ENCODE data around the gene PEX10.

PEX10 gene

DNA sequence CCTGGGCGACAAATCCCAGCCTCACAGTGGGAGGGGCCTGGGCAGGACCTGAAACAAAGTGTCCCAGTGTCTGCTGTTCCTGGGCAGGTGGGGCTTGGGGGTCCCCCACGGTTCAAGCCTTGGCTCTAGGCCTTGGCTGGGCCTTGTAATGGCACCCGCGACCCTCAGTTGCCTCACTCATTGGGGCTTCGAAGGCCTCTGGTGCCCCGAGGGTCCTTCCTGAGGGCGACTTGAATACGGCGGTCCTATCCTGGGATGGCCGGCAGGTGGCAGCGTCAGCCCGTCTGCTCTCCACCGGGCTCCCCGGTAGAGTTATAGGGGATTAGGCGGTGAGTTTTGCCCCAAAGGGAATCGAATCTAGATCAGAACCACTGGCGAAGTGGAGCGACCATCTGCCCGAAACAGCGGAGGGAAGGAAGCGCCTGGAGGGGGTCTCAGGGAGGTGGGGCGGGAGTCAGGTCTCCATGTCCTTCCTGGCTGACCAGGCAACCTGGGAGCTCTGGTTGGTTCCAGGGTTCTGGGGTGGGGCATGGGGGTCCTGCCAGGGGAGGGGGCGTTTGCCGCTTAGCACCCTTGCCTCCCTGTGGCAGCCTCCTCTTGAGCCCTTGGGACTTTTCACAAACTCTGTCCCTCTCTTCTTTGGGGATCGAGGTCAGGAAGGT, 2.1 kb upstream of the PEX10 start:
- peak; percentile 49 for DNase-seq (ENCODE audit: low read depth)
- TF ChIP-seq, protein P1, sequence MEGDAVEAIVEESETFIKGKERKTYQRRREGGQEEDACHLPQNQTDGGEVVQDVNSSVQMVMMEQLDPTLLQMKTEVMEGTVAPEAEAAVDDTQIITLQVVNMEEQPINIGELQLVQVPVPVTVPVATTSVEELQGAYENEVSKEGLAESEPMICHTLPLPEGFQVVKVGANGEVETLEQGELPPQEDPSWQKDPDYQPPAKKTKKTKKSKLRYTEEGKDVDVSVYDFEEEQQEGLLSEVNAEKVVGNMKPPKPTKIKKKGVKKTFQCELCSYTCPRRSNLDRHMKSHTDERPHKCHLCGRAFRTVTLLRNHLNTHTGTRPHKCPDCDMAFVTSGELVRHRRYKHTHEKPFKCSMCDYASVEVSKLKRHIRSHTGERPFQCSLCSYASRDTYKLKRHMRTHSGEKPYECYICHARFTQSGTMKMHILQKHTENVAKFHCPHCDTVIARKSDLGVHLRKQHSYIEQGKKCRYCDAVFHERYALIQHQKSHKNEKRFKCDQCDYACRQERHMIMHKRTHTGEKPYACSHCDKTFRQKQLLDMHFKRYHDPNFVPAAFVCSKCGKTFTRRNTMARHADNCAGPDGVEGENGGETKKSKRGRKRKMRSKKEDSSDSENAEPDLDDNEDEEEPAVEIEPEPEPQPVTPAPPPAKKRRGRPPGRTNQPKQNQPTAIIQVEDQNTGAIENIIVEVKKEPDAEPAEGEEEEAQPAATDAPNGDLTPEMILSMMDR (conservative IDR thresholded peaks at IDR 0.05; ENCODE audit: control insufficient read depth, insufficient read depth, low read depth, low read length) = peak; percentile 79
- no peak overlapping the region for H3K4me3 ChIP-seq (ENCODE audit: control insufficient read depth, low read depth, low read length)

DNA sequence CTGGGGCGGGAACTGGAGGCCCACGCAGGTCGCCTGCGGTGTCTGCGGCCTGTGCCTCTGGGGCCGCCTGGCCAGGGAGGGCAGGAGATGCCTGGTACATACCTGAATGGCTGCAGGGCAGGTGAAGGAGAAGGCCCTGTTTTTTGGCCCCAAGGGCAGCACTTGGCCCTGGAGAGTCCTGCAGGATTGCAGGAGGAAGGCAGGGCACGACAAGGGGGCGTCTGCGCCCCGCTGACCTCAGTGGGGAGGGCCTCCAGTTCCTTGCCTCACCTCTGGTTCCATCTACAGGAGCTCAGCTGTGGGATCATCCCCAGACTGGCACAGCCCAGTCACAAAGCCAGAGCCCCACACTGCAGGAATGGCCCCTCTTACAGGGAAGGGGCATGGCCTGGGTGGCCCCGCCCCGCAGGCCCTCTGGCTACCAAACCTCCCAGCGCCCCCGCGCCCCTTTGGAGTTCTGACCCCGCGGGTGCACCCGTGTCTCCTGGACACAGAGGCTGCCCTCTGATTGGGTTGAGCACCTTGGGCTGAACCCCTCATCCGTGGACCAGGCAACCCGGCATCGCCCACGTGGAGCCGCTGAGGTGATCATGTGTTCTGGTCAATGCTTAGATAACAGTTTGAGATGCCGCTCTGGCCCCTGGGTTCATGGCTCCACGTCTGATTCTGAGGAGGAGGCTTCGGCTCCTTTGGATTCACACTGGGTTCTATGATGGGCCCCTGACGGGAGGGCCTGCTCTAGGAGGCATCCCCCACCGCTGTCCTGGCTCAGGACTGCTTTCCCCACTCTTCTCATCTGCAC, 1.3 kb upstream of the PEX10 start:
- TF ChIP-seq, protein P1 (conservative IDR thresholded peaks at IDR 0.05; ENCODE audit: control insufficient read depth, insufficient read depth, low read depth, low read length) = no peak
- no peak for DNase-seq (ENCODE audit: low read depth)
- peak overlapping the region; percentile 58 for H3K4me3 ChIP-seq (ENCODE audit: control insufficient read depth, low read depth, low read length)

DNA sequence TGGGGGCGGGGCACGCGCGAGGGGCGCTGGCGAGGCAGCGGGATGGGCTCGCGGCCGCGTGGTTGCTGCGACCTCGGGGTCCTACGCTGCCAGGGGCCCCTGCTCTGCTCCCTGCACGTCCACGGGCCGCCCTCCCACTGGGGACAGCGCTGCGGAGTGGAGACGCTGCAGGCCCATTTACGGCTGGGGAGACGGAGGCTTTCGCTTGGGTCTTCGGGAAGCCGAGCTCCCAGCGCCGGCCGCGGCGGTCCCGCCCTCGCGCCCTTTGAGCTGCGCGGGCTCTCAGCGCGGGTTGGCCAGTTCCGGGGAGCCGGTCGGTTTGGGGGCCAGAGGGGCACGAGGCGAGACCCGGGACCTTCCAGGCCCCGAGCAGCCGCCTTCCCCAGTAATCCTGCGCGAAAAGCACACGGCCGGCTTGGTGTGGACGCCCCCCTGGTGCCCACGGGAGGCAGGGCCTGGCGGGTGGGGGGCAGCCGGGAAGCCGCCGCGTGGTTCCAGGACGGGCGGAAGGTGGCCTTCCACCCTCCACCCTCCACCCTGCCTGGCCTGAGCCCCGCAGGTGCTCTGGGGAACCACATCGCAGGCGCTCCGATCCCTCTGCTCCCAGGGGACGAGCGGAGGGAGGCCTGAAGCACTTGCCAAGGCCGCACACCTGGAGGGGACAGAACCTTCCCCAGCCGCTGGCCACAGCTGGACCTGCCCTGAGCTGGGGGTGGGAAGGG, 570 bp upstream of the PEX10 start:
- H3K4me3 ChIP-seq (ENCODE audit: control insufficient read depth, low read depth, low read length) = peak overlapping the region; percentile 58
- peak; percentile 39 for DNase-seq (ENCODE audit: low read depth)
- TF ChIP-seq, protein P1 (conservative IDR thresholded peaks at IDR 0.05; ENCODE audit: control insufficient read depth, insufficient read depth, low read depth, low read length) = no peak

DNA sequence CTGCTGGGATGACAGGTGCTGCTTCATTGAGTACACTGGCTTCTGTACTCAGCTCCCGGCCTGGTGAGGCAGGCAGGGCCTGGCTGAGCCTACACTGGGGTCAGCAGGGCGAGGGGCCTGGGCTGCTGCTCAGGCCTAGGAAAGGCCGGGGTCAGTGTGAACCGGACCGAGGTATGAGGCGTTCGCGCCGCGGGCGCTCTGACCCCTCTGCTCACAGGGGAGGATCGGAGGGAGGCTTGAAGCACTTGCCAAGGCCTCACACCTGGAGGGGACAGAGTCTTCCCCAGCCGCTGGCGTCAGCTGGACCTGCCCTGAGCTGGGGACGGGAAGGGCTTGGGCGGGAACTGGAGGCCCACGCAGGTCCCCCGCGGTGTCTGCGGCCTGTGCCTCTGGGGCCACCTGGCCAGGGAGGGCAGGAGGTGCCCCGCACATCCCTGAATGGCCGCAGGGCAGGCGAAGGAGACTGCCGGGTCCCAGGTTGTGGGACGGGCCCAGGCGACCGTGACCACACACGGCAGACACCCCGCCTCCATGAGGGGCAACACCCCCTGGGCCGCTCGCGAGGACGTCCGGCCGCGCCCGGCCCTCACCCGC, 466 bp downstream of the PEX10 start:
- H3K4me3 ChIP-seq (ENCODE audit: control insufficient read depth, low read depth, low read length) = peak overlapping the region; percentile 73
- no peak for DNase-seq (ENCODE audit: low read depth)
- TF ChIP-seq, protein P1 (conservative IDR thresholded peaks at IDR 0.05; ENCODE audit: control insufficient read depth, insufficient read depth, low read depth, low read length) = no peak

DNA sequence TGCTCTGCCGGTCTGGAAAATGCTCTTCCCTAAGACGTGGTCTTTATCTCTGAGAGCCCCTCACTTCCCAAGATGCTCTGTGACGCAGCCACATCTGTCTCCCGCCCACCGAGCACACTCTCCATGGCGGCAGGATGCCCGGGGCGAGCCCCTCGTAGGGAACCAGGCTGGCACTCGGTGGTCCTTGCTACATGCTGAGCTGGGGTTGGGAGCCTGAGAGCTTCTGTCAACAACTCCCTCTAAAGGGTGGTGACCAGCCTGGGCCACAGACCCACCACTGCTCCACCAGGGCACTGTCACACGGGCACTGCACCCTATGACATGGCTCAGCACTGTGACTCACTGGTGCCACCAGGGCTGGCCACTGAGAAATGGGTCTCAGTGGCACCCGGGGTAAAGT, 2.6 kb downstream of the PEX10 start:
- no peak overlapping the region for H3K4me3 ChIP-seq (ENCODE audit: control insufficient read depth, low read depth, low read length)
- TF ChIP-seq, protein P1 (conservative IDR thresholded peaks at IDR 0.05; ENCODE audit: control insufficient read depth, insufficient read depth, low read depth, low read length) = no peak
- no peak for DNase-seq (ENCODE audit: low read depth)

DNA sequence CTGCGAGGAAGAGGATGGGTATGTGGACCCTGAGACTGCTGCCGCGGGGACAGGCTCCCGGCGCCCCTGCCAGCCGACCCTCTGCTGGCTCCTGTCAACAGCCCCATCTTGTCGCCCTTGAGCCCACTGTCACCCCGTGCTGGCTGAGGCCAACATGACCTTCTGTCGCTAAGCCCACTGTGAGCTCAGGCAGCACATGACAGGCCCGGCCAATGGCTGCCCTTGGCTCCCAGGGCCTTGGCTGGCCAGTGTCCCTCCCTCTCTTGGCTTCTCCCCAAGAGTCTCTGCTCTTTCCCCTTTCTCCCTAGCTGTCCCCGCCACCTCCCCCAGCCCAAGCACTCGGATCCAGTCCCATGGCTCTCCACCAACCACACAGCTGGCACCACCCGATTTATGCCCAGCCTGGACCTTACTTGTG, 3.5 kb downstream of the PEX10 start:
- H3K4me3 ChIP-seq (ENCODE audit: control insufficient read depth, low read depth, low read length) = no peak overlapping the region
- TF ChIP-seq, protein P1 (conservative IDR thresholded peaks at IDR 0.05; ENCODE audit: control insufficient read depth, insufficient read depth, low read depth, low read length) = no peak
- DNase-seq (ENCODE audit: low read depth) = no peak
